Measurements from ENCODE around the gene MRPL52. TPM values are rescaled to one million over a fixed set of nuclear protein-coding genes. Genes with fewer than 3 reads are reported as not detected.

Gene MRPL52
- total and polyA plus RNA-seq, 10 of the 15 experiments (the other 5 are each of a cell fraction or from before 2014, with no cell fraction given) = 51.7 to 541 (median 142) TPM

- no peak for TF ChIP-seq BCLAF1 (IDR thresholded peaks at IDR 0.05)
- no peak for TF ChIP-seq WRNIP1 (IDR thresholded peaks at IDR 0.05; ENCODE audit: borderline replicate concordance, low read depth, low read length)
- no peak for TF ChIP-seq BMI1 (IDR thresholded peaks at IDR 0.05; ENCODE audit: borderline replicate concordance)
- no peak for TF ChIP-seq ZNF217 (IDR thresholded peaks at IDR 0.05)
- peak; percentile 84 for TF ChIP-seq GABPA (IDR thresholded peaks at IDR 0.05; ENCODE audit: low read depth)
- no peak for TF ChIP-seq SMC3 (IDR thresholded peaks at IDR 0.05; ENCODE audit: borderline replicate concordance, low read length)
- TF ChIP-seq PBX3 (IDR thresholded peaks at IDR 0.05; ENCODE audit: insufficient replicate concordance, low read depth, low read length) = no peak
- no peak for TF ChIP-seq CHD4 (IDR thresholded peaks at IDR 0.05)
- TF ChIP-seq ZBTB33 (IDR thresholded peaks at IDR 0.05) = no peak
- peak; percentile 9; the same call in 1 of the 2 replicates for TF ChIP-seq EED (IDR thresholded peaks at IDR 0.05; ENCODE audit: low read depth)
- TF ChIP-seq IRF3 (IDR thresholded peaks at IDR 0.05) = 0 out of 2 replicates have a peak, but pooled peaks have one; percentile 6
- TF ChIP-seq ETV6 (conservative IDR thresholded peaks at IDR 0.05 in 1 of 2, IDR thresholded peaks at IDR 0.05 in 1 of 2; ENCODE audit: borderline replicate concordance in 1 of 2, low read depth in 1 of 2) = no peak
- no peak for TF ChIP-seq ZBTB11 (CRISPR knock-in tag; IDR thresholded peaks at IDR 0.05)
- peak; percentile 68; the same call in 1 of the 2 replicates for TF ChIP-seq SIN3A (IDR thresholded peaks at IDR 0.05; ENCODE audit: low read depth, low read length)
- no peak for TF ChIP-seq NFXL1 (IDR thresholded peaks at IDR 0.05; ENCODE audit: borderline replicate concordance)
- TF ChIP-seq SPI1 (IDR thresholded peaks at IDR 0.05; ENCODE audit: borderline replicate concordance, insufficient read depth, low read depth, low read length) = no peak
- no peak for TF ChIP-seq ZNF274 (IDR thresholded peaks at IDR 0.05; ENCODE audit: insufficient read depth, insufficient read length)
- no peak for TF ChIP-seq SRF (IDR thresholded peaks at IDR 0.05; ENCODE audit: low read depth in 2 of 2, low read length in 2 of 2)
- no peak for TF ChIP-seq ZNF24 (IDR thresholded peaks at IDR 0.05)
These were observed at the start of gene MRPL52 (continued) for GRCh38 chr14:22829661-22830442.
